HCT116 (cell line): ENCODE data around the gene KRTAP12-4. TPM values are rescaled to one million over a fixed set of nuclear protein-coding genes. Genes with fewer than 3 reads are reported as not detected.

Source experiments
- ATAC-seq: fragments of 200-7000 bp; cut with Tn5 transposase; 2 replicates; pipeline ENCODE4 v1.9.1; 2020; ENCODE audit warnings: mild to moderate bottlenecking, moderate library complexity
- BruUV-seq: library from RNA; stranded (reverse); fragments of 400-500 nt; replicated peaks from 2 replicates; lab custom pipeline; 2021; lab: Mats Ljungman, UMichigan
- CTCF ChIA-PET: fragments of 300-600 bp; sonication (Branson Sonifier 250); formaldehyde crosslinking; loops from one replicate; lab custom pipeline; 2021; ENCODE audit warnings: antibody characterized with exemption; lab: Charles Lee
- POLR2A ChIA-PET: fragments of 300-600, 350-600 bp; sonication (Branson Sonifier 250); formaldehyde crosslinking; loops from one replicate; lab custom pipeline; 2021; ENCODE audit warnings: antibody characterized with exemption; lab: Charles Lee
- RAD21 ChIA-PET, 2 experiments: fragments of 300-600 bp; sonication (Branson Sonifier 250); formaldehyde crosslinking; loops; one replicate each; lab custom pipeline; 2023; ENCODE audit warnings: low total read pairs in 2 of 2; ENCODE audit not compliant: uncharacterized antibody in 2 of 2, unreplicated experiment in 2 of 2, low non-redundant PET in 1 of 2; lab: Charles Lee
- DNase-seq: peaks from one replicate; pipeline ENCODE4 v3.0.0-alpha.2; 2010; ENCODE audit warnings: low read depth, low spot score
- H2AFZ ChIP-seq: fragments of 200-600 bp; shearing (Covaris generic), sonication (generic); 2 replicates; pipeline ENCODE4 v1.6.1; 2017; ENCODE audit warnings: low read depth, mixed run types, mixed read lengths, antibody characterized with exemption, low read length; ENCODE audit not compliant: poor library complexity, severe bottlenecking
- H3K27ac ChIP-seq: 2 replicates; pipeline ENCODE4 v1.5.1; 2012; ENCODE audit warnings: low read depth, low read length
- H3K27me3 ChIP-seq: fragments of 200-600 bp; sonication (generic); 2 replicates; pipeline ENCODE4 v1.6.1; 2016; ENCODE audit warnings: mixed run types, low read length, mixed read lengths; ENCODE audit not compliant: insufficient read depth
- H3K36me3 ChIP-seq, 2 experiments: fragments of 200-500 bp in 1 of 2; fragments of 200-600 bp in 1 of 2; sonication (Bioruptor generic) in 1 of 2; sonication (generic) in 1 of 2; 2 replicates each; pipeline versions ENCODE4 v1.5.1 to v1.6.1; 2014 to 2016; ENCODE audit warnings: low read length in 2 of 2, inconsistent platforms in 1 of 2, mixed read lengths in 1 of 2, mixed run types in 1 of 2; ENCODE audit not compliant: insufficient read depth in 2 of 2, control insufficient read depth in 1 of 2
- H3K4me1 ChIP-seq, 2 experiments: fragments of 200-600 bp in 1 of 2; sonication (generic) in 1 of 2; 2 replicates each; pipeline versions ENCODE4 v1.5.1 to v1.6.1; 2012 to 2017; ENCODE audit warnings: low read length in 2 of 2, inconsistent platforms in 1 of 2, mild to moderate bottlenecking in 1 of 2, mixed read lengths in 1 of 2, mixed run types in 1 of 2, moderate library complexity in 1 of 2; ENCODE audit not compliant: insufficient read depth in 2 of 2, control insufficient read depth in 1 of 2
- H3K4me2 ChIP-seq: fragments of 200-600 bp; sonication (generic); 2 replicates; pipeline ENCODE4 v1.6.1; 2017; ENCODE audit warnings: mixed run types, low read length, mixed read lengths
- H3K4me3 ChIP-seq, 2 experiments: fragments of 200-600 bp in 1 of 2; sonication (generic) in 1 of 2; replicated peaks in 1 of 2; 2 replicates each; pipeline ENCODE4 v1.5.1; 2011 to 2016; ENCODE audit warnings: low read length in 2 of 2, control low read depth in 1 of 2, low read depth in 1 of 2, mild to moderate bottlenecking in 1 of 2, mixed read lengths in 1 of 2, mixed run types in 1 of 2
- H3K79me2 ChIP-seq: fragments of 200-600 bp; sonication (generic); 2 replicates; pipeline ENCODE4 v1.6.1; 2017; ENCODE audit warnings: mild to moderate bottlenecking, mixed run types, low read length, moderate library complexity, mixed read lengths; ENCODE audit not compliant: insufficient read depth
- H3K9ac ChIP-seq: fragments of 200-600 bp; sonication (generic); 2 replicates; pipeline ENCODE4 v1.6.1; 2016; ENCODE audit warnings: low read length, mixed read lengths
- H3K9me2 ChIP-seq: fragments of 200-600 bp; sonication (generic), shearing (Covaris generic); 2 replicates; pipeline ENCODE4 v1.6.1; 2017; ENCODE audit warnings: mixed run types, mild to moderate bottlenecking, moderate library complexity; ENCODE audit not compliant: insufficient read depth
- H3K9me3 ChIP-seq, 2 experiments: fragments of 200-500 bp in 1 of 2; fragments of 200-600 bp in 1 of 2; sonication (Bioruptor generic) in 1 of 2; sonication (generic) in 1 of 2; 2 replicates each; pipeline ENCODE4 v1.6.1; 2014 to 2017; ENCODE audit warnings: low read length in 2 of 2, mixed read lengths in 2 of 2, inconsistent platforms in 1 of 2, low read depth in 1 of 2, mild to moderate bottlenecking in 1 of 2, mixed run types in 1 of 2, moderate library complexity in 1 of 2; ENCODE audit not compliant: control insufficient read depth in 1 of 2, insufficient read depth in 1 of 2
- H4K20me1 ChIP-seq: fragments of 200-600 bp; sonication (generic), shearing (Covaris generic); 2 replicates; pipeline ENCODE4 v1.6.1; 2017; ENCODE audit warnings: mixed run types, mild to moderate bottlenecking, moderate library complexity; ENCODE audit not compliant: insufficient read depth
- ATF3 ChIP-seq: IDR thresholded peaks from 2 replicates; pipeline ENCODE4 v1.6.1; 2012
- CBX3 ChIP-seq: IDR thresholded peaks from 2 replicates; pipeline ENCODE4 v1.6.1; 2012; ENCODE audit warnings: low read depth
- CEBPB ChIP-seq: IDR thresholded peaks from 2 replicates; pipeline ENCODE4 v1.6.1; 2012; ENCODE audit warnings: low read depth
- EGR1 ChIP-seq: IDR thresholded peaks from 2 replicates; pipeline ENCODE4 v1.6.1; 2012; ENCODE audit warnings: low read depth
- ELF1 ChIP-seq: IDR thresholded peaks from 2 replicates; pipeline ENCODE4 v1.6.1; 2012; ENCODE audit warnings: low read depth, borderline replicate concordance
- EZH2 ChIP-seq: fragments of 200-600 bp; sonication (generic); IDR thresholded peaks from 2 replicates; pipeline ENCODE4 v1.6.1; 2017; ENCODE audit warnings: antibody characterized with exemption, mixed run types
- EZH2phosphoT487 ChIP-seq: fragments of 200-600 bp; IDR thresholded peaks from 2 replicates; pipeline ENCODE4 v1.6.1; 2018; ENCODE audit warnings: antibody characterized with exemption, borderline replicate concordance
- FOSL1 ChIP-seq: IDR thresholded peaks from 2 replicates; pipeline ENCODE4 v1.6.1; 2012; ENCODE audit warnings: low read depth
- MAX ChIP-seq: IDR thresholded peaks from 2 replicates; pipeline ENCODE4 v1.6.1; 2012
- RAD21 ChIP-seq: IDR thresholded peaks from 2 replicates; pipeline ENCODE4 v1.6.1; 2012; ENCODE audit warnings: low read depth, mild to moderate bottlenecking
- REST ChIP-seq: IDR thresholded peaks from 2 replicates; pipeline ENCODE4 v1.6.1; 2012; ENCODE audit warnings: low read depth
- SIN3A ChIP-seq: IDR thresholded peaks from 2 replicates; pipeline ENCODE4 v1.6.1; 2012; ENCODE audit warnings: low read depth
- SP1 ChIP-seq: IDR thresholded peaks from 2 replicates; pipeline ENCODE4 v1.6.1; 2012; ENCODE audit warnings: low read depth
- SRF ChIP-seq: IDR thresholded peaks from 2 replicates; pipeline ENCODE4 v1.6.1; 2012; ENCODE audit warnings: low read depth
- ZFX ChIP-seq: fragments of 450-650 bp; IDR thresholded peaks from 2 replicates; pipeline ENCODE4 v1.6.1; 2017
- ZNF274 ChIP-seq: fragments of 200-500 bp; sonication (Bioruptor generic); IDR thresholded peaks from 2 replicates; pipeline ENCODE4 v1.6.1; 2014; ENCODE audit warnings: mild to moderate bottlenecking, low read depth, low read length, inconsistent platforms
- intact Hi-C: fragments of 100-400 bp; cut with micrococcal nuclease; formaldehyde crosslinking; loops from 2 replicates; pipeline ENCODE4 v1.10.0; 2022
- total RNA-seq: library from RNA; stranded (reverse); gene quantifications from one replicate; pipeline ENCODE4 v1.2.1, GENCODE V29; 2021; ENCODE audit not compliant: unreplicated experiment
- TF ChIP-seq, protein P1 (sequence below): IDR thresholded peaks from 2 replicates; pipeline ENCODE4 v1.6.1; 2011; ENCODE audit warnings: mild to moderate bottlenecking, low read length, moderate library complexity; ENCODE audit not compliant: insufficient replicate concordance; ENCODE audit errors: extremely low read depth

KRTAP12-4 gene
- total RNA-seq, 1 experiment from 2014 or later: not detected

DNA sequence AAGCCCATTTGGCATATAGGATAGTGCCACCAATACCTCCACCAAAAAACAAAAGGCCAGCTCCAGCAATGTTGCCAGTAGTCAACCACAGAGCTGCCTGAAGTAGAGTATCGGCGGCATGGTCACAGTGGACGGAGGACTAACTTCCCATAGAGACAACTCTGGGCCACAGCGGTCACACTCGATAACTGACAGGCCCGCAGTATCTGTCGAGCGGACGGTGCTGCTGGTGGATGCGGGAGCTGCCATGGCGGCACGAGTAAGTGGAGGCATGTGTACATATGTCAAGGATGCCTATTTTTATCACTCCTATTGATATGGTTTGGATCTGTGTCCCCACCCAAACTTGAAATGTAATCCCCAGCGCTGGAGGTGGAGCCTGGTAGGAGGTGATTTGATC, 23.4 kb upstream of the KRTAP12-4 start:
- no peak overlapping the region for H2AFZ ChIP-seq
- H3K9me2 ChIP-seq: no peaks in the 10 kb centered on the region
- H4K20me1 ChIP-seq: no peaks in the 10 kb centered on the region
- H3K27ac ChIP-seq: no peak overlapping the region
- DNase-seq (no peak), ATAC-seq (no peak)
- peaks cover 6% of the 10 kb centered on the region; the same call in 1 of the 2 replicates for H3K27me3 ChIP-seq
- H3K36me3 ChIP-seq: no peaks in the 10 kb centered on the region
- H3K4me1 ChIP-seq: no peaks in the 10 kb centered on the region
- CTCF ChIA-PET: no interaction called here
- intact Hi-C loops: loop anchor here (10.0 kb wide), 1 partner anchor 113 kb away; no protein-coding TSS in a partner anchor
- 0 out of 4 replicates have a peak, but pooled peaks cover 0 to 1% of the 10 kb centered on the region in 2 experiments for H3K9me3 ChIP-seq
- no peak for TF ChIP-seq REST
- TF ChIP-seq EZH2: no peak
- TF ChIP-seq EGR1: no peak
- TF ChIP-seq EZH2phosphoT487: no peak
- TF ChIP-seq FOSL1: no peak
- TF ChIP-seq, protein P1, sequence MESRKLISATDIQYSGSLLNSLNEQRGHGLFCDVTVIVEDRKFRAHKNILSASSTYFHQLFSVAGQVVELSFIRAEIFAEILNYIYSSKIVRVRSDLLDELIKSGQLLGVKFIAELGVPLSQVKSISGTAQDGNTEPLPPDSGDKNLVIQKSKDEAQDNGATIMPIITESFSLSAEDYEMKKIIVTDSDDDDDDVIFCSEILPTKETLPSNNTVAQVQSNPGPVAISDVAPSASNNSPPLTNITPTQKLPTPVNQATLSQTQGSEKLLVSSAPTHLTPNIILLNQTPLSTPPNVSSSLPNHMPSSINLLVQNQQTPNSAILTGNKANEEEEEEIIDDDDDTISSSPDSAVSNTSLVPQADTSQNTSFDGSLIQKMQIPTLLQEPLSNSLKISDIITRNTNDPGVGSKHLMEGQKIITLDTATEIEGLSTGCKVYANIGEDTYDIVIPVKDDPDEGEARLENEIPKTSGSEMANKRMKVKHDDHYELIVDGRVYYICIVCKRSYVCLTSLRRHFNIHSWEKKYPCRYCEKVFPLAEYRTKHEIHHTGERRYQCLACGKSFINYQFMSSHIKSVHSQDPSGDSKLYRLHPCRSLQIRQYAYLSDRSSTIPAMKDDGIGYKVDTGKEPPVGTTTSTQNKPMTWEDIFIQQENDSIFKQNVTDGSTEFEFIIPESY: no peak
- TF ChIP-seq ZNF274: no peak
- no peak for TF ChIP-seq ELF1
- TF ChIP-seq ZFX: no peak
- TF ChIP-seq ATF3: no peak
- no peak for TF ChIP-seq SP1
- no peak for TF ChIP-seq CEBPB
- no peak for TF ChIP-seq RAD21
- no peak for TF ChIP-seq CBX3
- TF ChIP-seq SRF: no peak
- no peak for TF ChIP-seq SIN3A
- TF ChIP-seq MAX: no peak
- TF ChIP-seq, all 23 proteins: peak for 0
- no TSS peak for BruUV-seq
- Histone ChIP-seq H3K4me3 (no peak overlapping the region), H3K9ac (no peak overlapping the region), H3K4me2 (no peak overlapping the region), H3K79me2 (no peaks in the 10 kb centered on the region)
- RAD21 ChIA-PET: no interaction called here
- POLR2A ChIA-PET: no interaction called here
